NT2/D1 (cell line): ENCODE data around the gene MYO1C.

Source experiments
- YY1 ChIP-seq: IDR thresholded peaks from 2 replicates; pipeline ENCODE4 v1.6.1; 2011; ENCODE audit not compliant: insufficient read length, insufficient read depth
- ZNF274 ChIP-seq: IDR thresholded peaks from 2 replicates; pipeline ENCODE4 v1.6.1; 2011; ENCODE audit warnings: mild to moderate bottlenecking, low read depth, low read length

DNA sequence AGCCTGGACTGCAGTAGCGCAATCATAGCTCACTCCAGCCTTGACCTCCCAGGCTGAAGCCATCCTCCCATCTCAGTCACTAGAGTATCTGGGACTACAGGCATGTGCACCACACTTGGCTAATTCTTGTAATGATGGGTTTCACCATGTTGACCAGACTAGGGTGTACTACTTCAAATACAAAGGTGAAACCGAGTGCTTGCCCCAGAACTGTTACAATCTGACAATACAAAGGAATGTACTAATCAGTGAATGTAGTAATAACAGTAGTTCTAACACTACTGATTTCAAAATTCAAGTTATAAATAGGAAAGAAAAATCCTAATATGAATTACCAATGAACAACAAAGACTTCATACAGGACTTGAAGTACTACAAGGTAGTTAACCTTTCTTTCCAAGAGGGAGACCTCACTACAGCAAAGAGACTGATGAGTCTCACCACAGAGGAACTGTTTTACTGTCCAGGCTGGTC is 60.8 kb downstream of the MYO1C start:
- TF ChIP-seq YY1, result no peak
- no peak for TF ChIP-seq ZNF274
